ENCODE data around the gene CRB1.

- TF ChIP-seq CTCF (IDR thresholded peaks at IDR 0.05; ENCODE audit: low read depth, low read length, poor library complexity, severe bottlenecking) (no peak), EZH2phosphoT487 (IDR thresholded peaks at IDR 0.05; ENCODE audit: borderline replicate concordance, low read length) (no peak)
Measured at GRCh38 chr1:197284966-197285365, 16.9 kb downstream of the CRB1 start.

Data from DOHH2 (cell line).